SK-N-SH treated with all-trans-retinoic acid at 6 μM for 48 hours (cell line): ENCODE measurements around the gene FAM83E.

Experiments used
- ATAC-seq: fragments of 200-7000 bp; cut with Tn5 transposase; 3 replicates; pipeline ENCODE4 v1.9.1; 2020; ENCODE audit warnings: mild to moderate bottlenecking, moderate library complexity
- ARNTL ChIP-seq: fragments of 450-650 bp; formaldehyde crosslinking; IDR thresholded peaks from 2 replicates; pipeline ENCODE4 v1.5.0; 2020; ENCODE audit warnings: low read depth, mild to moderate bottlenecking, moderate library complexity, borderline replicate concordance
- BACH2 ChIP-seq: fragments of 250-450 bp; sonication (Bioruptor Pico); IDR thresholded peaks from 2 replicates; pipeline ENCODE4 v1.9.0; 2021; ENCODE audit warnings: mild to moderate bottlenecking, borderline replicate concordance
- CREB5 ChIP-seq: fragments of 250-450 bp; sonication (Bioruptor Pico); IDR thresholded peaks from 2 replicates; pipeline ENCODE4 v1.5.1; 2020; ENCODE audit warnings: low read depth, mild to moderate bottlenecking, moderate library complexity
- CSRNP3 ChIP-seq: fragments of 250-450 bp; sonication (Bioruptor Pico); IDR thresholded peaks from 2 replicates; pipeline ENCODE4 v1.5.1; 2021; ENCODE audit warnings: mild to moderate bottlenecking, moderate library complexity
- ESRRG ChIP-seq: fragments of 250-450 bp; sonication (Bioruptor Pico); IDR thresholded peaks from 2 replicates; pipeline ENCODE4 v1.6.1; 2021; ENCODE audit warnings: mild to moderate bottlenecking
- GLIS3 ChIP-seq: fragments of 250-450 bp; sonication (Bioruptor Pico); IDR thresholded peaks from 2 replicates; pipeline ENCODE4 v1.5.0; 2020; ENCODE audit warnings: mild to moderate bottlenecking, moderate library complexity
- ISL1 ChIP-seq: fragments of 250-450 bp; sonication (Bioruptor Pico); IDR thresholded peaks from 2 replicates; pipeline ENCODE4 v2.1.2; 2022; ENCODE audit warnings: mild to moderate bottlenecking, moderate library complexity
- OSR1 ChIP-seq: fragments of 250-450 bp; sonication (Bioruptor Pico); IDR thresholded peaks from 2 replicates; pipeline ENCODE4 v1.8.0; 2022; ENCODE audit warnings: moderate library complexity, mild to moderate bottlenecking, inconsistent platforms
- PATZ1 ChIP-seq: fragments of 250-450 bp; sonication (Bioruptor Pico); IDR thresholded peaks from 2 replicates; pipeline ENCODE4 v1.8.0; 2020; ENCODE audit warnings: mild to moderate bottlenecking, moderate library complexity, borderline replicate concordance
- POU6F1 ChIP-seq: fragments of 250-450 bp; sonication (Bioruptor Pico); IDR thresholded peaks from 2 replicates; pipeline ENCODE4 v1.8.0; 2021; ENCODE audit warnings: low read depth, mild to moderate bottlenecking, moderate library complexity, borderline replicate concordance
- PPARA ChIP-seq: fragments of 250-450 bp; sonication (Bioruptor Pico); IDR thresholded peaks from 2 replicates; pipeline ENCODE4 v1.5.0; 2020; ENCODE audit warnings: mild to moderate bottlenecking, borderline replicate concordance
- SNAI2 ChIP-seq: fragments of 250-450 bp; sonication (Bioruptor Pico); IDR thresholded peaks from 2 replicates; pipeline ENCODE4 v1.5.0; 2020; ENCODE audit warnings: mild to moderate bottlenecking, moderate library complexity
- TCF4 ChIP-seq: fragments of 250-450 bp; sonication (Bioruptor Pico); IDR thresholded peaks from 2 replicates; pipeline ENCODE4 v1.8.0; 2021; ENCODE audit warnings: mild to moderate bottlenecking, moderate library complexity, borderline replicate concordance
- TSHZ2 ChIP-seq: fragments of 250-450 bp; sonication (Bioruptor Pico); IDR thresholded peaks from 2 replicates; pipeline ENCODE4 v1.5.0; 2020; ENCODE audit warnings: mild to moderate bottlenecking, moderate library complexity
- ZFP3 ChIP-seq: fragments of 250-450 bp; sonication (Bioruptor Pico); IDR thresholded peaks from 2 replicates; pipeline ENCODE4 v1.5.0; 2020; ENCODE audit warnings: mild to moderate bottlenecking, moderate library complexity
- ZFP30 ChIP-seq: fragments of 450-650 bp; formaldehyde crosslinking; IDR thresholded peaks from 2 replicates; pipeline ENCODE4 v1.5.0; 2022; ENCODE audit warnings: mild to moderate bottlenecking, moderate library complexity
- ZNF8 ChIP-seq: fragments of 450-650 bp; formaldehyde crosslinking; IDR thresholded peaks from 2 replicates; pipeline ENCODE4 v1.5.0; 2020; ENCODE audit warnings: mild to moderate bottlenecking, moderate library complexity

The FAM83E gene

GRCh38 chr19:48568345-48568886 is 46.5 kb downstream of the FAM83E start:
- TF ChIP-seq ZFP3 (0 out of 2 replicates have a peak, but pooled peaks have one; percentile 33), TSHZ2 (CRISPR knock-in tag) (no peak), GLIS3 (CRISPR knock-in tag) (0 out of 2 replicates have a peak, but pooled peaks have one; percentile 35)
- peak; percentile 99 for ATAC-seq

GRCh38 chr19:48565090-48565489 is 49.8 kb downstream of the FAM83E start:
- no peak for ATAC-seq
- no peak for TF ChIP-seq TCF4 (CRISPR knock-in tag)
- TF ChIP-seq SNAI2 (CRISPR knock-in tag), result no peak
- TF ChIP-seq ISL1 (CRISPR knock-in tag), result no peak
- TF ChIP-seq ZNF8, result no peak
- TF ChIP-seq BACH2 (CRISPR knock-in tag), result no peak
- TF ChIP-seq GLIS3 (CRISPR knock-in tag), result no peak
- no peak for TF ChIP-seq PPARA (CRISPR knock-in tag)
- no peak for TF ChIP-seq OSR1 (CRISPR knock-in tag)
- no peak for TF ChIP-seq TSHZ2 (CRISPR knock-in tag)
- TF ChIP-seq ZFP30 (CRISPR knock-in tag), result no peak
- TF ChIP-seq PATZ1, result no peak
- no peak for TF ChIP-seq POU6F1 (CRISPR knock-in tag)
- TF ChIP-seq ARNTL (CRISPR knock-in tag), result no peak
- no peak for TF ChIP-seq ESRRG (CRISPR knock-in tag)
- no peak for TF ChIP-seq CREB5
- no peak for TF ChIP-seq CSRNP3
- TF ChIP-seq, all 23 proteins: peak for 0
